Keratinocyte (primary cell): ENCODE results near the gene HECA.

Source experiments
- CTCF ChIP-seq, 3 experiments: IDR thresholded peaks in 1 of 3; conservative IDR thresholded peaks in 1 of 3; optimal IDR thresholded peaks in 1 of 3; 2 replicates in 2 of 3; 3 replicates in 1 of 3; pipeline versions ENCODE3 to v1.5.1; 2011; ENCODE audit warnings: low read length in 3 of 3, mild to moderate bottlenecking in 3 of 3, moderate library complexity in 2 of 3, control low read depth in 1 of 3, inconsistent platforms in 1 of 3; ENCODE audit not compliant: insufficient read depth in 2 of 3; ENCODE audit errors: extremely low read depth in 1 of 3
- EZH2 ChIP-seq: IDR thresholded peaks from one replicate; pipeline ENCODE4 v1.6.1; 2012; ENCODE audit warnings: inconsistent platforms, mild to moderate bottlenecking, low read length, moderate library complexity

- TF ChIP-seq CTCF (optimal IDR thresholded peaks at IDR 0.05 in 1 of 3, IDR thresholded peaks at IDR 0.05 in 1 of 3, conservative IDR thresholded peaks at IDR 0.05 in 1 of 3; ENCODE audit: extremely low read depth in 1 of 3, insufficient read depth in 2 of 3, low read length in 3 of 3) (no peak), EZH2 (no peak)
Observed at GRCh38 chr6:139166238-139166955, 31.5 kb downstream of the HECA start.
